ENCODE data around the gene NFKBIE. TPM values are rescaled to one million over a fixed set of nuclear protein-coding genes. Genes with fewer than 3 reads are reported as not detected.

NFKBIE gene
- polyA plus RNA-seq, 1 donor (not counting 4 experiments of a cell fraction or from before 2014, with no cell fraction given), result 7.3 TPM

DNA sequence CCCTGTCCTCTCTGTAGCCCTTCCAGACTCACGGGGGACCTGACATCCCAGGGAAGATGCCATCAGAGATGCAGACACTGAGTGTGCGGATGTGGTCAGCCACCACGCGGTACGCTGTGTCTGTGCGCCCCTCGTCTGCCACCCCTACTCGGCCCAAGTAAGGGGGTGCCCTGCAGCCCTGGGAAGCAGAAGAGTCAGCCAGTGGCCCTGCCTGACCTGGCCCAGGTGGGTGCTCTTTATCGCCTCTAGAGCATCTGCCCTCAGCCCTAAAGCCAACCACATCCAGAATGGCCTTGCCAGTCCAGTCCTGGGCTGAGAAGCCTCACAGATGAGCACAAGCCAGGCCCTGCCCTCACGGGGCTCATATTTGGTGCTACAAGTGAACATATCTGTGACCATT is 41.9 kb upstream of the NFKBIE start:
- peaks cover 40 to 55% of the 10 kb centered on the region in 2 experiments for H3K36me3 ChIP-seq (ENCODE audit: control insufficient read depth in 2 of 2, extremely low read depth in 1 of 2, insufficient read depth in 2 of 2, low read length in 2 of 2)
- no peak overlapping the region for H3K9ac ChIP-seq (ENCODE audit: control insufficient read depth, extremely low read depth, insufficient read depth, low read length)
- no peak for FAIRE-seq

DNA sequence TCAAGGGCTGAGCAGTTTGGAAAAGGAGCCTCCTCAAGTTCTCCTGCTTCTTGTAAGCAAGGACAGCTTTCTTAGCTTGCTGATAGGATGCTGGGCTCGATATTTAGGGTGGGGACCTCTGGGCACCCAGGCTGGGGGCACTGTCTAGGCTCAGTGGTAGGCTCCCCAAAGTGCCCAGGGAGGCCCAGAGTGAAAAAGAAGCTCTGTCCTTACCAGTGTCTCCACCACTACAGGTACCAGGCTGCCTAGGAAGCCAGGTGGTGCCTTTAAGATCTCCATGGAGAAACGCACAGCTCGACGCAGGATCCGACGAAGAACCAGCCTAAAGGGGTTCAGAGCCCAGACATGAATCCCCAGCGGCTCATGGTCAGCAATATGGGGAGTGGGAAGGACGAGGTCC is 41.4 kb upstream of the NFKBIE start:
- no peak overlapping the region for H3K9ac ChIP-seq (ENCODE audit: control insufficient read depth, extremely low read depth, insufficient read depth, low read length)
- H3K4me3 ChIP-seq (ENCODE audit: control insufficient read depth in 2 of 3, extremely low read depth in 1 of 3, insufficient read depth in 2 of 3, low read depth in 1 of 3, low read length in 3 of 3), result no peak overlapping the region
- peaks cover 44 to 55% of the 10 kb centered on the region in 2 experiments for H3K36me3 ChIP-seq (ENCODE audit: control insufficient read depth in 2 of 2, extremely low read depth in 1 of 2, insufficient read depth in 2 of 2, low read length in 2 of 2)
- FAIRE-seq, result no peak
- H3K79me2 ChIP-seq (ENCODE audit: control insufficient read depth, insufficient read depth, low read length), result no peaks in the 10 kb centered on the region
- no peak for DNase-seq (ENCODE audit: low read depth, low spot score)
- peaks cover 11% of the 10 kb centered on the region for H3K4me1 ChIP-seq (ENCODE audit: control insufficient read depth, extremely low read depth, insufficient read depth, low read length)
- dilution Hi-C loops (cut with MboI; ENCODE audit: extremely low pct_ligation_motif_present, low sequenced_read_pairs), result no loop called here
- H3K27me3 ChIP-seq (ENCODE audit: control insufficient read depth, extremely low read depth, insufficient read depth, low read length), result no peaks in the 10 kb centered on the region
- no peak overlapping the region for H2AFZ ChIP-seq (ENCODE audit: control insufficient read depth, low read length)
- no peaks in the 10 kb centered on the region for H3K9me3 ChIP-seq (ENCODE audit: control insufficient read depth, low read depth, low read length)
- no peaks in the 10 kb centered on the region for H4K20me1 ChIP-seq (ENCODE audit: control insufficient read depth, extremely low read depth, insufficient read depth, low read length)
- no peak overlapping the region for H3K27ac ChIP-seq (ENCODE audit: control insufficient read depth, insufficient read depth, low read length)
- TF ChIP-seq, protein P1, sequence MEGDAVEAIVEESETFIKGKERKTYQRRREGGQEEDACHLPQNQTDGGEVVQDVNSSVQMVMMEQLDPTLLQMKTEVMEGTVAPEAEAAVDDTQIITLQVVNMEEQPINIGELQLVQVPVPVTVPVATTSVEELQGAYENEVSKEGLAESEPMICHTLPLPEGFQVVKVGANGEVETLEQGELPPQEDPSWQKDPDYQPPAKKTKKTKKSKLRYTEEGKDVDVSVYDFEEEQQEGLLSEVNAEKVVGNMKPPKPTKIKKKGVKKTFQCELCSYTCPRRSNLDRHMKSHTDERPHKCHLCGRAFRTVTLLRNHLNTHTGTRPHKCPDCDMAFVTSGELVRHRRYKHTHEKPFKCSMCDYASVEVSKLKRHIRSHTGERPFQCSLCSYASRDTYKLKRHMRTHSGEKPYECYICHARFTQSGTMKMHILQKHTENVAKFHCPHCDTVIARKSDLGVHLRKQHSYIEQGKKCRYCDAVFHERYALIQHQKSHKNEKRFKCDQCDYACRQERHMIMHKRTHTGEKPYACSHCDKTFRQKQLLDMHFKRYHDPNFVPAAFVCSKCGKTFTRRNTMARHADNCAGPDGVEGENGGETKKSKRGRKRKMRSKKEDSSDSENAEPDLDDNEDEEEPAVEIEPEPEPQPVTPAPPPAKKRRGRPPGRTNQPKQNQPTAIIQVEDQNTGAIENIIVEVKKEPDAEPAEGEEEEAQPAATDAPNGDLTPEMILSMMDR (optimal IDR thresholded peaks at IDR 0.05 in 1 of 3, IDR thresholded peaks at IDR 0.05 in 1 of 3, conservative IDR thresholded peaks at IDR 0.05 in 1 of 3; ENCODE audit: extremely low read depth in 1 of 3, insufficient read depth in 2 of 3, low read length in 3 of 3), result no peak
- no peak for TF ChIP-seq EZH2 (IDR thresholded peaks at IDR 0.05; ENCODE audit: low read length)
- no peak overlapping the region for H3K4me2 ChIP-seq (ENCODE audit: control insufficient read depth, extremely low read depth, insufficient read depth, low read depth, low read length)
- H3K9me1 ChIP-seq (ENCODE audit: control insufficient read depth, extremely low read depth, insufficient read depth, low read length), result no peaks in the 10 kb centered on the region

More for the DNA sequence above, 41.9 kb upstream of the NFKBIE start:
- H3K9me1 ChIP-seq (ENCODE audit: control insufficient read depth, extremely low read depth, insufficient read depth, low read length), result no peaks in the 10 kb centered on the region
- dilution Hi-C loops (cut with MboI; ENCODE audit: extremely low pct_ligation_motif_present, low sequenced_read_pairs), result no loop called here
- H3K27me3 ChIP-seq (ENCODE audit: control insufficient read depth, extremely low read depth, insufficient read depth, low read length), result no peaks in the 10 kb centered on the region
- no peak for TF ChIP-seq EZH2 (IDR thresholded peaks at IDR 0.05; ENCODE audit: low read length)
- TF ChIP-seq, protein P1 (optimal IDR thresholded peaks at IDR 0.05 in 1 of 3, IDR thresholded peaks at IDR 0.05 in 1 of 3, conservative IDR thresholded peaks at IDR 0.05 in 1 of 3; ENCODE audit: extremely low read depth in 1 of 3, insufficient read depth in 2 of 3, low read length in 3 of 3), result no peak
- H3K27ac ChIP-seq (ENCODE audit: control insufficient read depth, insufficient read depth, low read length), result no peak overlapping the region
- no peak overlapping the region for H3K4me3 ChIP-seq (ENCODE audit: control insufficient read depth in 2 of 3, extremely low read depth in 1 of 3, insufficient read depth in 2 of 3, low read depth in 1 of 3, low read length in 3 of 3)
- H3K4me2 ChIP-seq (ENCODE audit: control insufficient read depth, extremely low read depth, insufficient read depth, low read depth, low read length), result no peak overlapping the region
- H3K9me3 ChIP-seq (ENCODE audit: control insufficient read depth, low read depth, low read length), result no peaks in the 10 kb centered on the region
- H2AFZ ChIP-seq (ENCODE audit: control insufficient read depth, low read length), result no peak overlapping the region
- H3K79me2 ChIP-seq (ENCODE audit: control insufficient read depth, insufficient read depth, low read length), result peaks cover 3% of the 10 kb centered on the region
- no peak for DNase-seq (ENCODE audit: low read depth, low spot score)
- peaks cover 15% of the 10 kb centered on the region for H3K4me1 ChIP-seq (ENCODE audit: control insufficient read depth, extremely low read depth, insufficient read depth, low read length)
- H4K20me1 ChIP-seq (ENCODE audit: control insufficient read depth, extremely low read depth, insufficient read depth, low read length), result no peaks in the 10 kb centered on the region
